SH-SY5Y (cell line): ENCODE results near the gene CDH4.

ENCODE experiments used
- GATA2 ChIP-seq: IDR thresholded peaks from 2 replicates; pipeline ENCODE4 v1.6.1; 2011; ENCODE audit warnings: mild to moderate bottlenecking, low read depth, low read length
- GATA3 ChIP-seq: IDR thresholded peaks from 2 replicates; pipeline ENCODE4 v1.6.1; 2011; ENCODE audit warnings: low read depth, mild to moderate bottlenecking, low read length, moderate library complexity

GRCh38 chr20:61965606-61966491 is 713.8 kb downstream of the CDH4 start:
- TF ChIP-seq GATA3 (no peak), GATA2 (no peak)
